Mononuclear cell (primary cell): ENCODE data around the gene RPS2. TPM values are rescaled to one million over a fixed set of nuclear protein-coding genes. Genes with fewer than 3 reads are reported as not detected.
A peak's percentile ranks its signal among the peaks of the same experiment; 100 is the strongest.
"Not testable (repeated sequence)": the region's sequence is repeated elsewhere in the genome, so short reads cannot be mapped to it uniquely, and the experiment has no call there.

Experiments
- H3K27me3 ChIP-seq: 2 replicates; pipeline ENCODE4 v1.6.0; 2011; ENCODE audit warnings: low read length, control low read depth; ENCODE audit not compliant: insufficient read depth
- H3K4me1 ChIP-seq: 2 replicates; pipeline ENCODE4 v1.5.1; 2011; ENCODE audit warnings: mild to moderate bottlenecking, low read length, control low read depth; ENCODE audit not compliant: insufficient read depth
- H3K4me3 ChIP-seq: 2 replicates; pipeline ENCODE4 v1.5.1; 2011; ENCODE audit warnings: mild to moderate bottlenecking, low read length, moderate library complexity
- H3K9me3 ChIP-seq: 2 replicates; pipeline ENCODE4 v1.5.1; 2011; ENCODE audit warnings: low read depth, mild to moderate bottlenecking, control low read depth, low read length
- total RNA-seq: library from RNA; depleted of rRNA; stranded (reverse); fragments of >200 nt; gene quantifications from one replicate; pipeline ENCODE4 v1.2.3, GENCODE V29; 2012

Gene RPS2
- total RNA-seq, 1 donor: 2,256 TPM

- Histone ChIP-seq H3K4me3 (peak overlapping the region; percentile 76), H3K9me3 (no peaks in the 10 kb centered on the region), H3K4me1 (peaks cover 37% of the 10 kb centered on the region), H3K27me3 (no peaks in the 10 kb centered on the region)
Measured at GRCh38 chr16:1965396-1966001, 873 bp upstream of the RPS2 start.

DNA sequence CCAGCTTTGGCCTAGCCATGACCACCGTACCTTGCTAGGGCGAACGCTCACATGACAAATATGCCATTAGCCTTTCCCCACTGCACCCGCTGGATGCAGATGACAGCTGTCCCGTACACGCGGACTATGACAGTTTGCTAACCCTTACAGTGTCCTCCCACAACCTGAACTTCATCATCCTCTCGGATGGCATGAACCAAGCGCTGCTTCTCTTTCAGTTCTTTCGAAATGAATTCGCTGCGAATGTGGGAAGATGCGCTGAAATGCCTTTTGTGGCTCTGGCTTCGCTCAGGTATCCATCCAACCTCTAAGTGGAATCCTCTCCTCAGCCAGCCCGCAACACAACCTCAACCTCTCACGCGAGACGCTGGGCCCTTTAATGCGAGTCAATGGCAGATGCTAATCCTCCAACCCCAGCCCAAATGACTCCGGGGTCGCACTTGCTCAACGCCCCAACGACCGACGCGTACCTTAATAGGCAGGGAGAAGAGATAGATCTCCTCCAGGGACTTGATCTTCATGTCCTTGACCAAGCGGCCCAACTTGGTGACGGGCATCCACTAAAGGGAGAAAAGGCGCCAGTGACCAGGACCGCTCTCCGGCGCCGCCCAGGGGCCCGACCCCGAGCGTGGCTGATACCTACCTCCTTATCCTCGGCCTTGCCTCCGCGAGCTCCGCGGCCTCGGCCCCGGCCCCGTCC is 670 bp downstream of the RPS2 start:
- H3K4me1 ChIP-seq: peaks cover 46% of the 10 kb centered on the region
- no peaks in the 10 kb centered on the region for H3K9me3 ChIP-seq
- no peaks in the 10 kb centered on the region for H3K27me3 ChIP-seq
- H3K4me3 ChIP-seq: peak overlapping the region; percentile 76

GRCh38 chr16:1962161-1963153 is 2.2 kb downstream of the RPS2 start:
- peaks cover 50% of the 10 kb centered on the region for H3K4me1 ChIP-seq
- not testable (repeated sequence) for H3K27me3 ChIP-seq, H3K4me3 ChIP-seq, H3K9me3 ChIP-seq

DNA sequence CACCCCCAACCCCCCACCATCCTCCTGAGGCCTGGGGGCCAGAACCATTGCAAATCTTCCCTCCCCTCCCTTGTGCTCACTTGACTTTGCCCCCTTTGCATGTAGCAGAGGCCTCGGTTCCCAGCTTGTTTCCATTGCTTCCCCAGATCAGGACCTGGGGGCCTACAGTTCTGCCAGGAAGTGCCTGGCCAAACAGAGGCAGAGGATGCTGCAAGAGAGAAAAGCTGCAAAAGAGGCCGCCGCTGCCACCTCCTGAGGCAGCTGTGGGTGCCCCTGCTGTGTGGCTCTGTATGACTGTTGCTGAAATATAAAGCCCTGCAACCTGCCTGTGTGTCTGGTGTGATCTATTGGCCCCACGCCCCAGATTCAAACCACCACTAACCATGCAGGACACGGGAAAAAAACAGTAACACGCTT is 3.0 kb downstream of the RPS2 start:
- Histone ChIP-seq H3K9me3 (no peaks in the 10 kb centered on the region), H3K4me3 (no peak overlapping the region), H3K27me3 (no peaks in the 10 kb centered on the region), H3K4me1 (peaks cover 50% of the 10 kb centered on the region)

DNA sequence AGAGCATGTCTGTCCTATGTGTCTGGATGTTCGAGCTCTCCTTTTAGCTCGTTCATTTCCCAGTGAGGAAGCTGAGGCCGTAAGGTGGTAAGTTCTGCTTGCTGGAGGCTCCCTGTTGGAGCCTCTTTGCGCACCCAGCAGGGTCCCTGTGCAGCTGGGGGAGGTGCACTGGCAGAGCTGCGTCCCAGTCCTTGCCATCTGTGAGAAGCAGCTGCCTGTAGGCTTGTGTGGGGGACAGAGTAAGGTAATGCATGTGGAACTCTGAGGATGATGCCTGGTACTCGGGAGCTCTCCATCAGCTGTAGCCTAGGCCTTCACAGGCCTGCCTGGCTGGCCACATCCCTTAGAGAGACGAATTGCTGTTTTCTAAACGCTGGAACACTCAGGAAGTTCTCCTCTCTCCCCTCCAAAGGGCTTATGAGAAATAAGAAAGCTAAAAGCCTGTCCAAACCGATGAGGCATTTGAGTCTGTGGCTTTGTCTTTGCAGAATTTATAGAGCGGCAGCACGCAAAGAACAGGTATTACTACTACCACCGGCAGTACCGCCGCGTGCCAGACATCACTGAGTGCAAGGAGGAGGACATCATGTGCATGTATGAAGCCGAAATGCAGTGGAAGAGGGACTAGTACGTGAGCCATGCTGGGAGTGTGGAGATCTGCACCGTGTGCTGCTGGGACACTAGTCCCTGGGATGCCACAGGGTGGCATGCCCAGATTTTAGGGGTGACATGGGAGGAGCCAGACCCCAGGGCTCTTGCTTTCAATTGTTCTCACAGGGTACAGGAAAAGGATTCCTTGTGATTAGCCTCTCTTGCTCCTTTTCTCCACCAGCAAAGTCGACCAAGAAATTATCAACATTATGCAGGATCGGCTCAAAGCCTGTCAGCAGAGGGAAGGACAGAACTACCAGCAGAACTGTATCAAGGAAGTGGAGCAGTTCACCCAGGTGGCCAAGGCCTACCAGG is 3.7 kb downstream of the RPS2 start:
- Histone ChIP-seq H3K9me3 (no peaks in the 10 kb centered on the region), H3K4me1 (peaks cover 48% of the 10 kb centered on the region), H3K27me3 (no peaks in the 10 kb centered on the region), H3K4me3 (no peak overlapping the region)

DNA sequence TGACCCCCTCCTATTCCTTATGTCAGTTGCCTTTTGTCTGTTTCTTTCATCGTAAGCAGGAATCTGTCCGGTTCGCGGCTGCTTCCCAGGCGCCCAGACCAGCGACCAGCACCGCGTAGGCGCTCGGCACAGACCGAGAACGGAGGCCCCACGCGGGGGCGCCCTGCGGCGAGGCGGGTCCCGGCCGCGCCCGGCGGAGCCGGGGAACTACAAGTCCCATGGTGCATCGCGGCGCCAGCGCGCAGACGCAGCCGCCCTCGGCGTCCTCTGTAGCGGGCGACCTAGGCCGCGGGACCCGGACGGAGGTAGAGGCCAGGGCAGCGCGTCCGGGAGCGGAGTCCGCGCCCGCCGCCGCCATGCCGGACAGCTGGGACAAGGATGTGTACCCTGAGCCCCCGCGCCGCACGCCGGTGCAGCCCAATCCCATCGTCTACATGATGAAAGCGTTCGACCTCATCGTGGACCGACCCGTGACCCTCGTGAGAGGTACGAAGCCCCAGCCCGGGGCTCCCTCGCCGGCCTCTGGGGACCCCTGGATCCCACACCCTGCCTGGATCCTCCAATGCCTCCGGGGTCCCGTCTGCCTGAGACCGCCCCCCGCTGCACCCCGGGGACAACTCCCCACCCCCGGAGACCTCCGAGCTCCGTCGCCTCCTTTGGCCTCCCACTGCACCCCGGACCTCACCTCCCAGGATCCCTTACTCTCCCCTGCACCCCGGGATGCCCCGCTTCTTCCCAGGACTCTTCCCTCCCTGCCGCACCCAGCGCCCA is 5.2 kb downstream of the RPS2 start, which contains the start of gene NDUFB10:
Gene NDUFB10, plus strand, starts transcription at position 270 of the 771 bp plus-strand sequence. Its CDS starts 87 bp downstream, at position 357.
- Histone ChIP-seq H3K9me3 (no peaks in the 10 kb centered on the region), H3K4me3 (peak within 1 kb of the TSS; percentile 71), H3K27me3 (no peaks in the 10 kb centered on the region), H3K4me1 (peaks cover 40% of the 10 kb centered on the region)

- Histone ChIP-seq H3K9me3 (no peaks in the 10 kb centered on the region), H3K27me3 (no peaks in the 10 kb centered on the region), H3K4me1 (peaks cover 35% of the 10 kb centered on the region), H3K4me3 (no peak overlapping the region)
Measured at GRCh38 chr16:1958715-1959268, 5.8 kb downstream of the RPS2 start.

- not testable (repeated sequence) for H3K9me3 ChIP-seq, H3K27me3 ChIP-seq, H3K4me3 ChIP-seq
- H3K4me1 ChIP-seq: peaks cover 28% of the 10 kb centered on the region
Measured at GRCh38 chr16:1958143-1958491, 6.5 kb downstream of the RPS2 start.

GRCh38 chr16:1957434-1958142 is 7.0 kb downstream of the RPS2 start:
- H3K4me3 ChIP-seq, H3K27me3 ChIP-seq, H3K9me3 ChIP-seq: not testable (repeated sequence)
- peaks cover 23% of the 10 kb centered on the region for H3K4me1 ChIP-seq

- Histone ChIP-seq H3K9me3 (no peaks in the 10 kb centered on the region), H3K4me3 (no peak overlapping the region), H3K4me1 (peaks cover 2% of the 10 kb centered on the region), H3K27me3 (no peaks in the 10 kb centered on the region)
Measured at GRCh38 chr16:1953734-1954133, 10.9 kb downstream of the RPS2 start.

- H3K9me3 ChIP-seq: no peaks in the 10 kb centered on the region
- H3K4me1 ChIP-seq: no peaks in the 10 kb centered on the region
- no peaks in the 10 kb centered on the region for H3K27me3 ChIP-seq
- H3K4me3 ChIP-seq: no peak overlapping the region
Measured at GRCh38 chr16:1950559-1950958, 14.1 kb downstream of the RPS2 start.

DNA sequence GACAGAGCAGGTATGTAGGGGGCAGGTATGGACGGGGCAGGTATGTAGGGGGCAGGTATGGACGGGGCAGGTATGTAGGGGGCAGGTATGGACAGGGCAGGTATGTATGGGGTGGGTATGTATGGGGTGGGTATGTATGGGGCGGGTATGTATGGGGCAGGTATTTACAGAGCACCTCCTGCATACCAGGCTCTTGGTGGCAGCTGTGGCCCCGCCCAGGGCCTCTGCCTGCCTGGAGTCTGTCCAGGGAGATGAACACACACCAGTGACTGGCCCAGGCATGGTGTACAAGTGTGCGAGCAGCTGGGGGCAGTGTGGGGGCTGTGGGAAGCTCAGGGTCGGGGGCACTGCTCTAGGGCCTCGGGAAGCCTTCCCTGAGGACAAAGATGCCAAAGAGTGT is 14.6 kb downstream of the RPS2 start:
- no peaks in the 10 kb centered on the region for H3K4me1 ChIP-seq
- no peaks in the 10 kb centered on the region for H3K27me3 ChIP-seq
- H3K9me3 ChIP-seq: no peaks in the 10 kb centered on the region
- no peak overlapping the region for H3K4me3 ChIP-seq

GRCh38 chr16:1949507-1949906 is 15.1 kb downstream of the RPS2 start:
- no peaks in the 10 kb centered on the region for H3K4me1 ChIP-seq
- no peaks in the 10 kb centered on the region for H3K9me3 ChIP-seq
- no peaks in the 10 kb centered on the region for H3K27me3 ChIP-seq
- no peak overlapping the region for H3K4me3 ChIP-seq
